GM20431 (cell line): ENCODE measurements around the gene ANAPC2.

Experiments
- in situ Hi-C: fragments of 300-500 bp; cut with MseI, MboI; formaldehyde crosslinking; loops from one replicate; pipeline ENCODE4 v1.15.0; 2020; ENCODE audit warnings: low sequenced_read_pairs; ENCODE audit not compliant: unreplicated experiment

Gene ANAPC2

DNA sequence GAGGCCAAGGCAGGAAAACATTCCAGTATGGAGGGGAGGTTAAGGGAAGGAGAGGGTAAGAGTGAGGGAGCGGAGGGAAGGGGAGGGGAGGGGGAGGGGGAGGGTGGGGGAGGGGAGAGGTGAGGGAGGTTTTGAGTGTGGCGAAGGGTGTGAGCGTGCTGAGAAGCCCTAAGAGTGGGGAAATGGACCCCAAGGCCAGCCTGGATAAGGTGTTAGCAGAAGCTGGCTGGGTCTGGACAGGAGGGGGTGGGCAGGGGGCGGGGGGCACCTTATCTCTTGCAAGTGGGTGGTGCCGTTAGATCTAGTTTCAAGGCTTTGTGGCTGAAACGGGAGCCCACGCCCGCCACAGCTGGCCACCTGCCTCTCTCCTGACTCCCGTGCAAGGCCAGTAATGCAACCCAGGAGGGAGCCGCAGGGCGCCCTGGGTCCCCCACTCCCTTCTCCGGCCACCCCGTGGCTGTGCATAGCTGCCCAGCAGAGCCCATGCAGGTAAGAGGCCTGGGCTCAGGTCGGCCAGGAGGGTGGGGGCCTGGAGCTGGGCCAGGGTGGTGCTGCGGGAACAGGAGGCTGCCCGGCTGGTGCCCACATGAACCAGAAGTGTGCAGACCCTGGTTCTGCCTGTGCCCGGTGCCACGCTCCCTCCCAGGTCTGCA, 39.6 kb upstream of the ANAPC2 start:
- in situ Hi-C loops = loop anchor here (10.0 kb wide), 1 partner anchor 103 kb away; no protein-coding TSS in a partner anchor

DNA sequence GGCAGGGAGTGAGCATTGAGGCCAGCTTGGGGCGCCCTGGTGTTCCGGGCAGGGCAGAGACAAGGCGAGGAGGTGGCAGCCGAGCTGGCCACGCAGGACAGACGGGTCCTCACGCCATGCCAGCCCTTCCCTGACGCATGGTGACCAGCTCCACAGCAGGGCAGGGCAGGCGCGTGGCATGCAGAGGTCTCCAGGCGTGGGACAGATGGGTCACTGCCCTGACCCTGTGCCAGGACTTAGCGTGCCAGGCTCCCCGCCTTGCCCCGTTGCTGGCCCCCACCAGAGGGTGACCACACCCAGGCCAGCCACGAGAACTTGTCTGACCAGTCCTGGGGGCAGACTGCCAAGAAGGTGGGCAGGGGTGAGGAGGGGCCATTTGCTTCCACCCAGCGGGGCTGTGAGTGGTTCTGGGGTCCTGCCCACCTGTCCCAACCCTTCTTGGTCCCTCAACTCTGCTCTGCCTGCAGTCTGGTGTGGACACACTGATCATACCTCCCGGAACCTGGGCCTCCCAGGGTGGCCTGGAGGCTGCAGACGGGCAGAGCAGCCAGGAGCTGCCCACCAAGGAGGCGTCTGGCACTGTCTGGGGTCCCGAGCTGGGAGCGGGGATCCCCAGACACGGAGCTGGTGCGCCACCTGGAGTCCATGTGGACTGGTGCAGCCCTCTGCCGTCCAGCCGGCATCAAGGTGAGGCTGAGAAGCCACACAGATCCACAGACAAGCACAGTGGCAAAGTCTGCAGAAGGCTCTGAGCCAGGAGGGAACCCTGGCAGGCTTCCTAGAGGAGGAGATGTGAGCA, 38.9 kb upstream of the ANAPC2 start, which contains the start of gene RNF224:
TSS of gene RNF224 (plus strand) at position 449 of the 799 bp plus-strand sequence. CDS start 834 bp downstream, outside the sequence.
- in situ Hi-C loops = loop anchor here (10.0 kb wide), 1 partner anchor 102 kb away; no protein-coding TSS in a partner anchor

DNA sequence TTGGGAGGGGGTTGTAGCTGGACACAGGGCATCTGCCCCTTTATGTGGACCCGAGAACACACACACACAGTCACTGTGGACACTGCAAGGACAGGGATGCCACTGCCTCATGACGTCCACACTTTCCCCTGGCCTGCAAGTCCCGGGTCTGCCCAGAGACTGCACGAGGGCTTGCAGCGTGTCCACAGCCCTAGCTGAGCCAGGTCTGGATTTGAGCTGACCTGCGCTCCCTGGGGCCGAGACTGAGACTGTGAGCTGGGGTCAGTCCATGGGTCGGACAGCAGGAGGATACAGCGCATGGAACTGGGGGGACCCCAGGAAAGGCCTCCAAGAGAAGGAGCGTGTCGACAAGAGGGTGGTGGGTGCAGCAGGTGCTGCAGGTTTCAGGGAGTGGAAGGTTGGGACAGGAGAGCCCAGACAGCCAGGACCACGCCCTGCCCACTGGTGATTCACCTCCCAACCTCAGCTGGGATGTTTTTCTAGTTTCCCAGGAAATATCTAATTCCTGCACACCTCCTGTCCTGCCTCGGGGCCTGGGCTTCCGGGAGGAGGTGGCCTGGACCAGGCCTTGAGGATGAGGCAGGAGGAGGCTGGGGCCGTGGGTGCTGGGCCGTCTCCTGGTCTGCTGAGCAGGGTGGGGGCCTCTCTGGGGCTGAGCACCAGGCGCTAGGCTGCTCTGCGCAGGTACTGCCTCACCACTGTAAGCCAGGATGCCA, 38.1 kb upstream of the ANAPC2 start:
- in situ Hi-C loops = loop anchor here (10.0 kb wide), 1 partner anchor 102 kb away; no protein-coding TSS in a partner anchor

DNA sequence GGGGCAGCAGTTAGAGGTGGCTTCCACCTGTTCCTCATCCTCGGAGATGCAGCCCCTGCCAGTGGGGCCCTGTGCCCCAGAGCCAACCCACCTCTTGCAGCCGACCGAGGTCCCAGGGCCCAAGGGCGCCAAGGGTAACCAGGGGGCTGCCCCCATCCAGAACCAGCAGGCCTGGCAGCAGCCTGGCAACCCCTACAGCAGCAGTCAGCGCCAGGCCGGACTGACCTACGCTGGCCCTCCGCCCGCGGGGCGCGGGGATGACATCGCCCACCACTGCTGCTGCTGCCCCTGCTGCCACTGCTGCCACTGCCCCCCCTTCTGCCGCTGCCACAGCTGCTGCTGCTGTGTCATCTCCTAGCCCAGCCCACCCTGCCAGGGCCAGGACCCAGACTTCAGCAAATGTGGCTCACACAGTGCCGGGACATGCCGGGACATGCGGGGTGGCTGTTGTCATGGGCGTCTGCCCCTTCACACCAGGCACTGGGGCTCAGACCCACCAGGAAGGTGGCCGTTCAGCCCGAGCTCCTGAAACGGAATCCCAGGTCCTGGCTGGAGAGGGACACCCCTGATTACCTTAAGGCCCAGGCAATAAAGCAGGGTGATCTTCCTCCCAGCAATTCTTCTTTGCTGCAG, 37.5 kb upstream of the ANAPC2 start:
- in situ Hi-C loops = loop anchor here (10.0 kb wide), 1 partner anchor 101 kb away; no protein-coding TSS in a partner anchor

DNA sequence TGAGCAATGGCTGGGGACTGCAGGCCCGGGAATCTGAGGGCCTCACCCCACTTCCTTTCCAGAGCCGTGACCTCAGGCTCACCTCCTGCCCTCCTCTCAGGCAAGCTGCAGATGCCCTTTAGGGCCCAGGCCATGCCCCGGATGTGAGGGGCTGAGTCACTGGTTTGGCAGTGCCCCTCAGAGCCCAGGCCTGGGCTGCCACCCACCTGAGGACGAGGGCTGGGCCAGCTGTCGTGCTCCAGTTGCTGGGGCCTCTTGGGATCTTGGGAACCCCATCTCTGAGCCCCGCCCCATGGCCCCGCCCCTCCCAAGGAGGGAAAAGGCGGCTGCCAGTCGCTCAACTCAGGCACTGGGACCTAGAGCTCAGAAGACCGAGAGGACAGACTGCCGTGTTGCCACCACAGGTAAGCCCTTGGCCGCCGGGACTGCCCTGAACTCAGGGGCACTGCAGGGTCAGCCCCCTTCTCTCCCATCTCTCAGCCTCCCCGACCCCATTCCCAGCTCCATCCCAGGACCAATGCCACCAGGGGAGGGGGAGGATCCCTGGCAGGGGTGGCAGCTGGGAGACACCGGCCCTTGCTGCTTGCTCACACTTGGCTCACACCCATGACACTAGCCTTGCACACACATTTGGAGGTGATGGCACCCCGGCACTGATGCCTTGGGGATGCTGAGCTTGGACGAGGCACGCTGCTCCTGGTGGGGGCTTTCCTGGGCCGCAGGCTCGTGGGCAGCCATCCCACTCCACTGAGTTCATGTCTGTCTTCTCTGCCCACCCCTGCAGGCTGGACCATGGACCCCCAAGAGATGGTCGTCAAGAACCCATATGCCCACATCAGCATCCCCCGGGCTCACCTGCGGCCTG, 36.7 kb upstream of the ANAPC2 start, which contains the start of gene CYSRT1:
TSS of gene CYSRT1 (plus strand) at position 345 of the 865 bp plus-strand sequence. CDS start at position 793, 448 bp downstream.
- in situ Hi-C loops = loop anchor here (10.0 kb wide), 1 partner anchor 100 kb away; no protein-coding TSS in a partner anchor

DNA sequence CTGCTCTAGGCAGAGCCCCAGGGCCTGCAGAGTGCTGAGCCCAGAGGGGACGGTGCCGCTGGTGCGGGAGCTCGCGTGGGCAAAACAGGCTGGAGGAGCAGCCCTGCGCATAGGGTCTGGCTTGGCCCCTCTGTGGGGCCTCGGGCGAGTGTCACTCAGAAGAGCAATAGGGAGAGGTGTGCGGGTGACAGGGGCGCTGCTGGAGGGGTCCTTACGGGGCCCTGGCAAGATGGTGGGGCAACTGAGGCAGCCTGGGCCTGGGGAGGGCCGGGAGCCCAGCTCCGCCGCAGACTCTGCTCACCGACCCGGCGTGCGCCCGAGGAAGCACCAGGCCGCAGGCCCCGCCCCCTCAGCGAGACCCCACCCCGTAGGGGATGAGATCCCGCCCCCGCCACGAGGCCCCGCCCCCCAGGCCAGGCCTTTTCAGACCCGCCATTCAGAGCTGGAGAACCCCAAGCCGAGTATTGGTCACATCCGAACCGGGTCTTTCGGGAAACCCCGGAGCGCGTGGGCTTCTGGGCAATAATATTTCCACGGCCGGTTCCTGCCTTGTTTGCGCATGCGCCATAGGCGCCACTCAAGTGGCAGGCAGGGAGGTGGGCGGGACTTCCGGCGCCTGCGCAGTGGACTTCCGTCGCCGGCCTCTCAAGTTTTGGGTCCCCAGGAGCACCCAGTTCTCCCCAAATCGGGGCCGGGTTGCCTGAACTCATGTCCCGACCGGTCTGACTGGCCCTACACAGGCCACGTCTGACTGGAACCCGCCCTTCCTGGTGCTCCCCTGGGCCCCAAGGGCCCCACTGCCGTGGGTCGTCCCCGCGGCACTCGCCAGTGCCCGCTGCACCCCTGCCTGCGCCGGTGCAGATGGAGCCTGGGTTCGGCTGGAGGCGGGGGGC, 35.0 kb upstream of the ANAPC2 start:
- in situ Hi-C loops = loop anchor here (10.0 kb wide), 1 partner anchor 99 kb away; no protein-coding TSS in a partner anchor

DNA sequence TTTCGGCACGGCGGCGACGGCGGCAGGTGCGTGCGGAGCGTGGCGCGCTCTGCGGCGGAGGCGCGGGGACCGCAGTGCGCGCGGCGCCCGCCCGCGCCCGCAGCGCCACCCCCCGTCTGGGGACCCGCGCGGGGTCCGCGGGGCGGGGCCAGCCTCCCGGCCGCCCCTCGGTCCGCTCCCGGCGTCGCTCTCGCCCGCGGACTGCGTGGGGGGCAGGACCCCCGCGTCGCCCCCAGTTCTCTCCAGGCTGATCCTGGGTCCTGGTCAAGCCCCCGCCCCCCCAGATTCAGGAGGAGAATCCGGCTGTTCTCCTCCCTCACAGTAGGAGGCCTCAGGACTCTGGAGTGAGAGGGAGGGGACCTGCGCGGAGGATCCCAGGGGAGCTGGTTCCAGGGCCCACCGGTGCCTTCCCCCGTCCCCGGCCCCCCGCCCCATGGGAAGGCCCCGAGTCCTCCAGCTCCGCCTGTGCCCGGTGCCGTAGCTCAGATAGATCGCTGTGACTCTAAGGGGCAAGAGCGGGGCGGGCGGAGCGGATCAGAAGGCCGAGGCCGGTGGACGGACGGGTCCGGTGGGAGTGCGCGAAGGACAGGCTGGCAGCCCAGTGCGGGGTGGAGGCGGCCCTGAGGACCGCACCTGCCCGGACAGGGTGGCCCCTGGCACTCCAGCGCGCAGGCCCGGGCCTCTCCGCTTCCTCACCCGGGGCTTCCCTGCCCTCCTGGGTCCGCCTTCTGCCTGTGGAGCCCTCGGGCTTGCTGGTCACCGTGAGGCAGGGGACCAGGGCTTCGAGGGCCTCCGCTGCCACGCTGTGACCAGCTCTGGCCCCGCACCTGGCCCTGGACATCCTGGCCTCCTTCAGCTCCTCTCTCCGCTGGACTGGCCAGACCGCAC, 34.1 kb upstream of the ANAPC2 start, which contains the start of gene RNF208:
TSS of gene RNF208 (minus strand) at position 51 of the 888 bp plus-strand sequence. CDS start 1,028 bp downstream, outside the sequence.
- in situ Hi-C loops = loop anchor here (10.0 kb wide), 1 partner anchor 98 kb away; no protein-coding TSS in a partner anchor

DNA sequence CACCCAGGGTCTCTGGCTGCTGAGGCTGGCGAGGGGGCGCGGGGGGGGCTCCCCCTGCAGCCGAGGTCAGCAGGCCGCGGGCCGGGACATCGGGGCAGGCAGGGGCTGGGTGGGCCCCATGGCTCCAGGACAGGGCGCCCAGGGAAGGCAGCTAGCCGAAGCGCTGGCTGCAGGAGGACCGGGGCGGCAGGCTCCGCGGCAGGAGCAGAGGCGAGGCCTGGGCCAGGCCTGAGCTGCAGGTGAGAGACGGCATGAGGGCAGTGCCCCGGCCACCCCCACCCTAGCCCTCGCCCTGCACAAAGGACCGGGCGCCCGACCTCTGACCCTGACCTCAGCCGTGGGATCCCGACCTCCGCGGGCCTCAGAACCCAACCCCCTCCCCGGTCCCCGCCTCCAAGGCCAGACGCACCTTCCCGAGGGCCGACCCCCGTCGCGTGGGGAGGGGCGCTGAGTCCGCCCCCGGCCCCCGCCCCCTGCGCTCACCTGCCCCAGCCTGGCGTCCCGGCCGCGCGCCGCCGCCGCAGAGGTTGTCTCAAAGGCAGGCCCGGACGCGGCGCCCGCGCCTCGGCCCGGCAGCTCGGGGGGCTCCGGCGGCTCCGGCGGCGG, 33.2 kb upstream of the ANAPC2 start:
- in situ Hi-C loops = loop anchor here (10.0 kb wide), 1 partner anchor 97 kb away; no protein-coding TSS in a partner anchor

DNA sequence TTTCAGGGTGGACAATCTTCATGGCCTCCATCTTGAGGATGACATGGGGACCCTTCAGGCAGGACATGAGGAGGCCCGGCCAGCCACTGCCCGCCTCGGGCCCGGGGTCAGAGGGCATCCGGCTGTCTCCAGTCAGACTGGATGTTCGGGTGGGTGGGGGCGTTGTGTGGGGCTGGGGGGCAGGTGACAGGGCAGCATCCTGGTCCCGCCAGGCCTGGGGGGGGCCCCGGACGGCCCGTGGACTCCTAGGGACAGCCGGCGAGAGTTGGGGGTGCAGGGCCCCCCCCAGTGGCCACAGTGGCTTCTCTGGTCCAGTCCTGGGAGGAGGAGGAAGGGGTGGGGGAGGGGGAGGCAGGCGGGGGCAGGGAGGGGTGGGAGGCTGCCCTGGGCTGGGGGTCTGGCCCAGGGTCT, 32.7 kb upstream of the ANAPC2 start:
- in situ Hi-C loops = loop anchor here (10.0 kb wide), 1 partner anchor 96 kb away; no protein-coding TSS in a partner anchor

DNA sequence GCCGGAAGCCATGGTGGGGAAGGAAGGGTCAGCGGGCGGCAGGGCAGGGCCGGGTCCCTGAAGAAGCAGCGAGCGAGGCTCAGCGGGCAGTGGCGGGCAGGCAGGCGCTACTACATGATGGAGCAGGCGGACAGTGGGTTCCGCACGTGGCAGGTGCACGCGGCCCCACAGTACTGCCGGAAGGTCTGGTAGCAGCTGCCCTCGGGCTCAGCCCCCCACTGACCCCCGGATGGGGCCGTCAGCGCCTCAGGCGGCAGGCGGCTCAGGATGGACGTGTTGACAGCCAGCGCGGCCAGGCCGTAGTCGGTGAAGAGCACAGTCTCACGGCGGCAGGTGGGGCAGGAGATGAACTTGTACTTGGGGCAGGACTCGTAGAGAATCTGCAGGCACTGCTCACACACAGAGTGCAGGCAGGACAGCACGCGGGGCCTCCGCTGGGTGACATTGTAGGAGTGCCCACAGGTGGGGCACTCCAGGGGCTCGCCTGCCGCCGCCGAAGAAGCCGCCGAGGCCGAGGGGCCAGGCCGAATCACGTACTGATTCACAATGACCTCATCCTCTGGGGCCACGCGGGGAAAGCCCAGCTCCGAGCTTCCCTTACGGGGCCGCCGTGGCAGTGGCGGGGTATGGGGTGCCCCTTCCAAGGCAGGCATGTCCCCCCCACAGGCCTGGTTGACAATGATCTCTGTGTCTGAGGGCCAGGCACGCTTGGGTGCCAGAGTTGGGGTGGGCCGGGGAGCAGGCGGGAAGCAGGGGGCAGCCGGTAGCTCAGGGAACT, 32.1 kb upstream of the ANAPC2 start:
- in situ Hi-C loops = loop anchor here (10.0 kb wide), 1 partner anchor 96 kb away; no protein-coding TSS in a partner anchor

DNA sequence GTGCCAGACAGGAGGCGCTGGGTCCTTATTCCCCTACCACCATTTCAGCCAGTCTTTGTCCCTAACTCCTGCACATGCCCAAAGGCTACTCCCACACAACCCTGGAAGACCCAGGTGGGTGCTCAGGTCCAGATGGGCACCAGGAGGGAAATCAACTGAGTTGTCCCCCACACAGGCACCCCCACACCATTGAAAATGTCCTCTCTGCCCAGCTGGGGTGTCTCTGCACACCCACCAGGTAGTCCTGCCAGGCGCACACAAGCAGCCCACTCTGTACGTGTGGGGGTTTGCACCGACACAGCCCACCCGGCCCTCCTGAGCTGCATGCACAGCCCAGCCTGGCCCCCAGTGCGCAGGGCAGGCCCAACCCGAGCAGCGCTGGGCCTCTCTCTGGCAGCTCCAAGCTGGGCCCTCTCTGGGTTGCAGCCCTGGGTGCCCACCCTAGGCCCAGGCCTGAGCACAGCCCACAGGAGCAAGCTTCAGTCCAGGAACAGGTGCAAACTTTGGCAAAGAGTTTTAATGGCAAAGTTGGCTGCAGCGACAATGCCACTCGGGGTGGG, 31.5 kb upstream of the ANAPC2 start:
- in situ Hi-C loops = loop anchor here (10.0 kb wide), 1 partner anchor 95 kb away; no protein-coding TSS in a partner anchor

DNA sequence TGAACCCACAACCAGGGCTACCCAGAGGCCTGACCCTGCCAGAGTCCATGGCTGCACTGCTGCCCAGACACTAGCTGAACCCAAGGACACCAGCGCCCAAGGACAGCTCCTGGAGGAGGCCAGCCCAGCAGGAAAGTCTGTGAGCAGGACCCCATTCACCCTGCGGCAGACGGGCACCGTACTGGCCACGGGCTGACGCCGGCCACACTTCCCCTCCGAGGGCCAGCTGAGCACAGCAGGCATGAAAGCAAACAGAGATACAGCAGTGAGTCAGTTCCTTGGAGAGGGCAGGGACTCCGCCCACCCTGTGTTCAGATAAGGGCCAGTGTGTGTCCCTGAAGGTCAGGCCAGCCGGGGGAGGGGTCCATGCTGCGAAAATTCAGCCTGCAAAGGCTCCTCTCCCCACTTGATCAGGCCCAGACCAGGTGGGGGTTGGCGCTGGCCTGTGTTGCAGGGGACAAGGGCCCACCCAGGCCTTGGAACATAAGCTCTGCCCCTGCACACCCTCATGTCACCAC, 30.5 kb upstream of the ANAPC2 start:
- in situ Hi-C loops = no loop called here

DNA sequence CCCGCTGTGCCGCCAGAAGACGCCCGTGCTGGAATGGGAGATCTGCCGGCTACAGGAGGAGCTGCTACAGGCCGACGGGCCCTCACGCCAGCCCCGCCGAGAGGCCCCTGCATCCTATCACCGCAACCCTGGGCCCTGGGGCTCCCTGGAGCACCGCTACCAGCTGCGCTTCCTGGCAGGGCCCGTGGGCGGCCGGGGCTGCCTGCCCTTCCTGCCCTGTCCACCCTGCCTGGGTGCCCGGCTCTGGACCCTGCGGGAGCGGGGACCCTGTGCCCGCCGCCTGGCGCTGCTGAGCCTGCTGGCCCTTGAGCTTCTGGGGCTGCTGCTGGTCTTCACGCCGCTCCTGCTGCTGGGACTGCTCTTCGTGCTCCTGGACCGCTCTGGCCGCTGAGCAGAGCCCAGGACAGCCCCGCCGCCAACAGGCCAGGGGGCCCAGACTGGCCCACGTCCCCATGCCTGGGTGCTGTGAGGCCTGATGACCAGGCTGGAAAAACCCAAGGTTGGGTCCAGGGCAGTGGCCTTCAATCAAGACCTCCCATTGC, 29.9 kb upstream of the ANAPC2 start:
- in situ Hi-C loops = no loop called here
